K562 (cell line): ENCODE data around the gene SGPL1.

Experiments used
- JUND ChIP-seq, 2 experiments: IDR thresholded peaks; 2 replicates in 1 of 2; 3 replicates in 1 of 2; pipeline ENCODE4 v1.6.1; 2011; ENCODE audit warnings: borderline replicate concordance in 2 of 2, low read depth in 2 of 2, low read length in 2 of 2, improper control_type of control experiment in 1 of 2, missing biosample characterization in 1 of 2, missing genetic modification characterization in 1 of 2, missing genetic modification reagents in 1 of 2
- KLF10 ChIP-seq: fragments of 250-450 bp; sonication (Bioruptor Pico); IDR thresholded peaks from 2 replicates; pipeline ENCODE4 v1.6.1; 2021; ENCODE audit warnings: matching md5 sums
- MYBL2 ChIP-seq, 2 experiments: fragments of 450-650 bp in 1 of 2; sonication (generic) in 1 of 2; formaldehyde crosslinking in 1 of 2; IDR thresholded peaks; 2 replicates each; pipeline versions ENCODE4 v1.6.1 to v1.8.1; 2017 to 2022; ENCODE audit warnings: borderline replicate concordance in 1 of 2, inconsistent platforms in 1 of 2, low read depth in 1 of 2, mild to moderate bottlenecking in 1 of 2, missing genetic modification reagents in 1 of 2, moderate library complexity in 1 of 2
- SP2 ChIP-seq: IDR thresholded peaks from 2 replicates; pipeline ENCODE4 v1.6.1; 2011; ENCODE audit warnings: mild to moderate bottlenecking, low read depth, low read length, moderate library complexity; ENCODE audit not compliant: poor library complexity, severe bottlenecking; ENCODE audit errors: extremely low read depth
- TARDBP ChIP-seq: fragments of 450-650 bp; IDR thresholded peaks from 2 replicates; pipeline ENCODE4 v1.6.1; 2016
- TF ChIP-seq, protein P1 (sequence below), 3 experiments: IDR thresholded peaks in 2 of 3; conservative IDR thresholded peaks in 1 of 3; 2 replicates each; pipeline ENCODE4 v1.5.1; 2011 to 2012; ENCODE audit warnings: low read length in 3 of 3, mild to moderate bottlenecking in 3 of 3, control low read depth in 2 of 3, improper control_type of control experiment in 1 of 3, inconsistent platforms in 1 of 3, low read depth in 1 of 3, mixed read lengths in 1 of 3, moderate library complexity in 1 of 3; ENCODE audit not compliant: insufficient read depth in 2 of 3

DNA sequence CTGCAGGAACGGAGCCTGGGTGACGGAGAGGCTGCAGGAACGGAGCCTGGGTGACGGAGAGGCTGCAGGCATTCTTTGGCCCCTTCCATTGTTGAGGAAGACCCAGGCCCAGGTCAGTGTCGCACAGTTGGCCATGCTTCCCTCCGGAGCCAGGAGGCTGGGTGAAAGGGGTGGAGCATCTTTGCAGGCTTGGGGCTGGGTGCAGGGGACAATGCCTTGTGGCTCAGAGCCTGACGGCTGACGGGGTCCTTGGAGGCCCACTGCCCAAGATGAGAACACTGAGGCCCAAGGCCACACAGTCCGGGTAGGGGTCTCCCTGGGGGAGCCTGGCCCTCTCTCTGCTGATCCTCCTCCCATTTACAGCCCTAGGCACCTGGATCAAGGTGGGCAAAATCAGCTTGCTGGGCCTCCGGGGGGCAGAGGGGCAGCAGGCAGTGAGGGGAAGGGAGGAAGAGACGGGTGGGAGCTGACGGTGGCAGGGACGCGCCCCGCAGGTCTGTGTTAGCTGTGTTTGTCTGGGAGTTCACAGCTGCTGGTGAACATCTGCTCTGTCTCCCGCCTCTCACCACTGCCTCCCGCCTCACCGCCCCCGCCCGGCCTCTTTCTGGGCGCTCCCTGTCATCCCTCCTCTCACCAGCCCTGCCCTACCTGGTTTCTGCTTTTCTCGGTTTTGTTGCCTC lies 103.2 kb downstream of the SGPL1 start:
- no peak for TF ChIP-seq SP2
- TF ChIP-seq, protein P1, sequence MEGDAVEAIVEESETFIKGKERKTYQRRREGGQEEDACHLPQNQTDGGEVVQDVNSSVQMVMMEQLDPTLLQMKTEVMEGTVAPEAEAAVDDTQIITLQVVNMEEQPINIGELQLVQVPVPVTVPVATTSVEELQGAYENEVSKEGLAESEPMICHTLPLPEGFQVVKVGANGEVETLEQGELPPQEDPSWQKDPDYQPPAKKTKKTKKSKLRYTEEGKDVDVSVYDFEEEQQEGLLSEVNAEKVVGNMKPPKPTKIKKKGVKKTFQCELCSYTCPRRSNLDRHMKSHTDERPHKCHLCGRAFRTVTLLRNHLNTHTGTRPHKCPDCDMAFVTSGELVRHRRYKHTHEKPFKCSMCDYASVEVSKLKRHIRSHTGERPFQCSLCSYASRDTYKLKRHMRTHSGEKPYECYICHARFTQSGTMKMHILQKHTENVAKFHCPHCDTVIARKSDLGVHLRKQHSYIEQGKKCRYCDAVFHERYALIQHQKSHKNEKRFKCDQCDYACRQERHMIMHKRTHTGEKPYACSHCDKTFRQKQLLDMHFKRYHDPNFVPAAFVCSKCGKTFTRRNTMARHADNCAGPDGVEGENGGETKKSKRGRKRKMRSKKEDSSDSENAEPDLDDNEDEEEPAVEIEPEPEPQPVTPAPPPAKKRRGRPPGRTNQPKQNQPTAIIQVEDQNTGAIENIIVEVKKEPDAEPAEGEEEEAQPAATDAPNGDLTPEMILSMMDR (IDR thresholded peaks at IDR 0.05 in 2 of 3, conservative IDR thresholded peaks at IDR 0.05 in 1 of 3; ENCODE audit: insufficient read depth in 2 of 3, low read depth in 1 of 3, low read length in 3 of 3): no peak
- TF ChIP-seq MYBL2 (IDR thresholded peaks at IDR 0.05; ENCODE audit: low read depth): no peak
- no peak for TF ChIP-seq MYBL2 (CRISPR knock-in tag; IDR thresholded peaks at IDR 0.05; ENCODE audit: borderline replicate concordance)
- no peak for TF ChIP-seq JUND (IDR thresholded peaks at IDR 0.05; ENCODE audit: borderline replicate concordance, low read depth, low read length)
- no peak for TF ChIP-seq JUND (tag; IDR thresholded peaks at IDR 0.05; ENCODE audit: borderline replicate concordance, low read depth, low read length)
- no peak for TF ChIP-seq TARDBP
- TF ChIP-seq KLF10 (CRISPR knock-in tag): no peak
